VCaP (cell line): Measurements from ENCODE around the gene FHOD3.

Experiments
- H3K27ac ChIP-seq: fragments of 450-650 bp; 2 replicates; pipeline ENCODE4 v1.5.1; 2017
- CTCF ChIP-seq: fragments of 450-650 bp; conservative IDR thresholded peaks from 2 replicates; pipeline ENCODE4 v1.5.1; 2017; ENCODE audit warnings: mild to moderate bottlenecking, moderate library complexity

The FHOD3 gene

GRCh38 chr18:36693931-36694620 lies 396.6 kb downstream of the FHOD3 start:
- H3K27ac ChIP-seq, result peak overlapping the region; percentile 41

DNA sequence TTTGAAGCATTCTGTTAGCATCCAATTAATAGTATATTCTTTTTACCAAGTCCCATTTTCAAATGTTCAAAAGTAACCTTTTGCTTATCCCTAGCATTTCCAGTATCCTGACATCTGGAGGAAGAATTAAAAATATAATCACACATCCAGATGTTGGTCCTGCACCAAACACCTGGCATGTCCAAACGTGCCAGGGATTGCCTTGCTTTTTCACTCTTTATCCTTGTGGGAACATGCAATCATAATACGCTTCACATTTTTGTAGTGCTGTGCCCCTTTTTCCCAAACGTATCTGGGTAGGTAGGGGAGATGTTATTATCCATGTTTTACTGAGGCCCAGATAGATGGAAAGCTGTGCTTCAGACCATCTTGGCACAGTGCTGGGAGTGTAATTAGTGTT lies 398.3 kb downstream of the FHOD3 start:
- no peak overlapping the region for H3K27ac ChIP-seq
- TF ChIP-seq CTCF, result no peak

More at GRCh38 chr18:36693931-36694620, 396.6 kb downstream of the FHOD3 start:
- no peak for TF ChIP-seq CTCF

DNA sequence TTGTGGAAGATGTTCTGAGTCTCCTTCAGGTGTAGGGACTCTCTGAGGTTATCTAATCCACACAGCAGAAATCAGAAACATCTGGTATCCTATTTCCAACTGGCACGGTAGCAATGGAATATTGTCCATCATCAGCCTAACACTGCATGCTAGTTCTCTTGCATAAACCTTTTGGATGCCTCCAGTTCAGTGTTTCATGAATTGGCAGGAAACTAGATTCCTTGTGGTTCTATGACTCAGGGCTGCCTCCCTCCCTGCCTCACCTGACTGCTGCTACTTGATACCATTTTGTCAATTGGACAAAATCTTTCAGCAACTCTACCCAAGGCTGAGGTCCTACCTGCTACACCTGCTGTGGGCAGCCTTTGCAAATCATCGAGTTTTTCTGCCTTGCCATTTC lies 400.4 kb downstream of the FHOD3 start:
- no peak for TF ChIP-seq CTCF
- H3K27ac ChIP-seq, result no peak overlapping the region

GRCh38 chr18:36700955-36701354 lies 403.4 kb downstream of the FHOD3 start:
- no peak overlapping the region for H3K27ac ChIP-seq
- TF ChIP-seq CTCF, result no peak

DNA sequence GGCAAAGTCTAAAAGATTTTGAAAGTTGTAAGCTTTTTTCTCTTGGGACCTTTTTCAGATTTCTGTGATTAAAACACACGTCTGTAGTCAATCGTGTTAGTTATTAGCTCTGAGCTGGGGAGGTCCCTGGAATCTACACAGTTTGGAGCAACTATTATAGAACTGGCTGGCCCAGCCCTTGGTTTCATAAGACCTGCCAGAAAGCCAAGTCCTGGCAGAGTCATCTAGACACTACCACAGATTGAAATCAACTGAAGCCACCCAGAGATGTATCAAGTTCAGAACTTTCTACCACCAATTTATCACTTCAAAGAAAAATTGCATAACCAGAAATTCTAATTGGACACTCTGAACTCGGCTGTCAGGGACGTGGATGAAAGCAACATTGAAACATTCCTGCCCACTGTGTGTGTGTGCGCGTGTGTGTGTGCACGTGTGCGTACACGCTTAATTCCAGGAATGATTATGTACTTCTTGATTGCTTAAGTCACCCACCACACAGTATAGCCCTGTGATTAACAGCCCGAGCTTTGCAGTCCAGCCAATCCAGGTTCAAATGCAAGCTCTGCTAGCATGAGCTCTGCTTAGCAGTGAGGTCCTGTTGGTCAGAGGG lies 405.0 kb downstream of the FHOD3 start:
- H3K27ac ChIP-seq, result no peak overlapping the region
- no peak for TF ChIP-seq CTCF

GRCh38 chr18:36704156-36704555 lies 406.6 kb downstream of the FHOD3 start:
- no peak overlapping the region for H3K27ac ChIP-seq
- TF ChIP-seq CTCF, result no peak

DNA sequence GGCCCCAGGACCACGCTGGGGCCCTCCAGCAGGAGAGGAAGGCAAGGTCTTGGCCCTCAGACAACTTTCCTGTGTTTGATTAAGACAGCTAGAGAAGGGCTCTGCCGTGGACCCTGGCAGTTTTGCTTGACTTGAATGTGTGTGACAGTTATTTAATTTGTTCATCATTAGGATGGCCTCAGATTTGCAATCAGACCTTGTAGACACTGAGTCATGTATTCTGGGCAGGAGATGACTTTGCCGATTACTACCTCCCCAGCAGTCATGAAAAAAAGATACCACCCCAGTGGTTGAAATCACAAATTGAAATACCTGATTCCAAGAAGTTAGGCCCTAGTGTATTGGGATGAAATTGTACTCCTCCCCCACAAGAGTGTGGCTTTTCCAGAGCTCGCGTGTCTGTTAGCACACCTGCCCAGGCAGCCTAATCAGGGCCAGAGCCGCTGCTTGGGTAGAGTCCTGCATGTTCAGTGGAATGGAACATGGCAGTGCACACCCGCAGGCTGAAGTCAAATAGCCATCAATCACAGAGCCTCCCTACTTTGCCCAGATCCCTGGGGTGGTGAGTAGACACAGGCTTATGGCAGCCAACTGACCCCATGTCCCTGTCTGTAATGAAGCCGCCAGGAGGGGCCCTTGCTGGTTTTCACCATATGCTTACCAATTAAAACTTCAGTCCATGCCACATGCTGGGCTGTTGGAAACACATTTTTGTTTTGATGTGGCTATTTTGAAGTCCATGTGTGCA lies 408.8 kb downstream of the FHOD3 start:
- TF ChIP-seq CTCF, result no peak
- no peak overlapping the region for H3K27ac ChIP-seq
